ENCODE results near the gene CPNE1.

Gene CPNE1

GRCh38 chr20:35600993-35601973, 63.4 kb downstream of the CPNE1 start:
- H3K4me3 ChIP-seq (ENCODE audit: low read depth, low read length), result peak overlapping the region; percentile 35

GRCh38 chr20:35600176-35600992, 64.3 kb downstream of the CPNE1 start:
- H3K4me3 ChIP-seq (ENCODE audit: low read depth, low read length), result peak overlapping the region; percentile 35

DNA sequence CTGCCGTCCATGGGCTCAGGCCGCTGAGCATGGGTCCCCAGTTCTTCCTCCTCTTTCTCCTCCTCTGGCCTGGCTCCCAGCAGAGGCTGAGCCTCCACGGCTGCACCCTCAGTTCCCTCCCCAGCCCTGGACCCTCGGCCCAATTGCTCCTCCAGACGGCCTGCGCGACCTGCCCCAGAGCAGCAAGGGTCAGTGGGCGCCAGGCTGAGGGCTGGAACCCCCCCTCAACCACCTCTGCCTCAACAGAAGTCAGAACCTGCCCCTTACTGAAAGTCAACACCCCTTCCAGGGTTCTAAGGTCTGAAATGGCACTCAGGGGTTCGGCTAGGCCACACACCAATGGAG, 65.0 kb downstream of the CPNE1 start:
- no peak overlapping the region for H3K4me3 ChIP-seq (ENCODE audit: low read depth, low read length)

- no peak overlapping the region for H3K4me3 ChIP-seq (ENCODE audit: low read depth, low read length)
Measured at GRCh38 chr20:35598899-35599775, 65.6 kb downstream of the CPNE1 start.

GRCh38 chr20:35598476-35598875, 66.2 kb downstream of the CPNE1 start:
- no peak overlapping the region for H3K4me3 ChIP-seq (ENCODE audit: low read depth, low read length)

GRCh38 chr20:35597186-35597585, 67.5 kb downstream of the CPNE1 start:
- H3K4me3 ChIP-seq (ENCODE audit: low read depth, low read length), result no peak overlapping the region

DNA sequence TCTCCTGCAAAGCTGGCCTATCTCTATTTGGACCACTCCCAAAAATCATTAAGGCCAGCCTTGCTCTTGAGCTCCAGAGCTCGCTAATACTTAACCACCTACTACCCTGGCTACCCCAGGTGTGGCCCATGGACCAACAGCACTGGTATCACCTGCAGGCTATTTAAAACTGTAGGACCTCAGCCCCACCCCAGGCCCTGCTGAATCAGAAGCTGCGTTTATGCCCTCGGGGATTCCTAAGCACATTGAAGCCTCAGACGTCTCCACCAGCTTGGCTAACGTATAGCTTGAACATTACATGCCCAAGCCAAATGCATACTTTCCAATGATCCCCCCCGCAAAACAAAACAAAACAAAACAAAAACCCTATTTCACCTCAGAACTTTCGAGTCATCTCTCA, 68.8 kb downstream of the CPNE1 start:
- no peak overlapping the region for H3K4me3 ChIP-seq (ENCODE audit: low read depth, low read length)

DNA sequence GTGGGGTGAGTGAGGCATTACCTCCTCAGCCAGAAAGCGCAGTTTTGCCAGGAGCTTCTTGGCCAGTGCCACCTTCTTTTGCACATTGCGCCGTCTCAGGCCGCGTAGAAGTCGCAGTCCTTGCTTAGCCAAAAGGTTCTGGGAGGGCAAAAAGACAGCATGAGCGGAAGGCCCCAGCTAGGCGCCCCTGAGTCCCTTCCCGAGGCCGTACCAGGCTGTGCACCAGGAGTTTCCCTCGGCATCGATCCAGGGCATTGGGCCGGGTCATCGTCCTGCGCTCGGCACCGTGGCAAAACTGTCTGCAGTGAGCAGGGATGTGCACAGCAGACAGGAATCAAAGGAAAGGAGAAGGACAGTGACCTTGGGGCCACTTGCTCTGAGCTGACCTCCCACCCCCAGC, 69.2 kb downstream of the CPNE1 start:
- no peak overlapping the region for H3K4me3 ChIP-seq (ENCODE audit: low read depth, low read length)

DNA sequence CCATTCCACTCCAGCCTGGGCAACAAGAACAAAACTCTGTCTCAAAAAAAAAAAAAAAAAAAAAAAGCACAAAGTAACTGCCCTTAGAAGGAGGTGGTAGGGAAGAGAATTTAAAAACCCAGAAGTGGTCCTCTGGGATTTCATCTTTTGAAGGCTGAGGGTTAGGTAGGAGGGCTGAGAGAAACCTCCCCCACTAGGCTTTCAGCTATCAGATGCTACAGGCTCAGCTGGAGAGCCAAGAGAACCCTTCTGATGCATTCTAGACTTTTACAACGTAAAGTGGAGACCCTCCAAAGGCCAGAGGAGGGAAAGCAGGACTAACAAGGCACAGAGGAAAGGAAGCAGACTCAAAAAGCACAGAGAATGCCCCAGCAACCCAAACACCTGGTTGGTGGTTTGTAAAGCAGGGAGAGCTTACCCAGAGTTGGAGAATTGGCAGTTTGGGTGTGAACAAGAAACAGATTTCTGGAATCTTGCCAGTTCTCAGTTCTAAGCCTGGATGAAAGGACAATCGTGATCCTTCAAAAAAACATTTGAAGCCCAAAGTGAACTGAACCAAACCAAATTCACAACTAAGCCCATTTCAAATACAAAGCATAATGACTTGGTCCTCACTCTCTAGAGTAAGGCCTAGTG, 72.2 kb downstream of the CPNE1 start:
- no peak overlapping the region for H3K4me3 ChIP-seq (ENCODE audit: low read depth, low read length)

DNA sequence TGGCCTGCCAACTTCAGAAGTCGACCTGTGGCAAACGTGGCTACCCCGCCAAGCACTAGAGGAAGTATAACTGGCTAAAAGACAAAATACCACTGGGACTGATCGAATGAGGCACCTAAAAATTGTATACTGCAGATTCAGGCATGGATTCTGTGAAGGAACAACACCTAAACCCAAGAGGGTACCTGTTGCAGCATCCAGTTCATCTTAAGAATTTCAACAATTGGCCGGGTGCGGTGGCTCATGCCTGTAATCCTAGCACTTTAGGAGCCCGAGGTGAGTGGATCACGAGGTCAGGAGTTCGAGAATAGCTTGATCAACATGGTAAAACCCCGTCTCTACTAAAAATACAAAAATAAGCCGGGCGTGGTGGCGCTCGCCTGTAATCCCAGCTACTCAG, 76.3 kb downstream of the CPNE1 start:
- no peak overlapping the region for H3K4me3 ChIP-seq (ENCODE audit: low read depth, low read length)

GRCh38 chr20:35587436-35587835, 77.3 kb downstream of the CPNE1 start:
- no peak overlapping the region for H3K4me3 ChIP-seq (ENCODE audit: low read depth, low read length)

DNA sequence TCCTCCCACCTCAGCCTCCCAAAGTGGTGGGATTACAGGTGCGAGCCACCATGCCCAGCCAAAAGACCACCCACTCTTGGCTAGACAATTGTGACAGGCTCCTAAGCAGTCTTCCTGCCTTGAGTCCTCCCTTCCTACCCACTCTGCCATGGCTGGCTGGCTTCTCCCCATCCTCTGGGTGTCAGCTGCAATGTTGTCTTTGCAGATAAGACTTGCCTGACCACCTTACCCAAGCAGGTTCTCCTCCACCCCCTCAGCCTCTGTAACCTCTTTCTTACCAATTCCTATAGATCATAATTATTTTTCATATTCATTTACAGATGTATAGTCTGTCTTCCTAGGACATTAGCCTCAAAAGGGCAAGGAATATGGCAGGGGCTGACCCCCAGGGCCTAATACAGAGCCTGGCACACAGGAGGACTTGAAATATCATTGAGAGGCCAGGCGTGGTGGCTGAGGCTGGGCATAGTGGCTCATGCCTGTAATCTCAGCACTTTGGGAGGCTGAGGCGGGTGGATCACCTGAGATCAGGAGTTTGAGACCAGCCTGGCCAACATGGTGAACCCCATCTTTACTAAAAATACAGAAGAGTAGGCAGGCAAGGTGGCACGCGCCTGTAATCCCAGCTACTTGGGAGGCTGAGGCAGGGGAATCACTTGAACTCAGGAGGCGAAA, 77.8 kb downstream of the CPNE1 start:
- no peak overlapping the region for H3K4me3 ChIP-seq (ENCODE audit: low read depth, low read length)

- H3K4me3 ChIP-seq (ENCODE audit: low read depth, low read length), result no peak overlapping the region
Measured at GRCh38 chr20:35583636-35584560, 80.8 kb downstream of the CPNE1 start.

GRCh38 chr20:35582741-35583404, 81.8 kb downstream of the CPNE1 start:
- H3K4me3 ChIP-seq (ENCODE audit: low read depth, low read length), result no peak overlapping the region

GRCh38 chr20:35582131-35582530, 82.6 kb downstream of the CPNE1 start:
- no peak overlapping the region for H3K4me3 ChIP-seq (ENCODE audit: low read depth, low read length)

GRCh38 chr20:35579196-35579595, 85.5 kb downstream of the CPNE1 start:
- no peak overlapping the region for H3K4me3 ChIP-seq (ENCODE audit: low read depth, low read length)

- no peak overlapping the region for H3K4me3 ChIP-seq (ENCODE audit: low read depth, low read length)
Measured at GRCh38 chr20:35578469-35578868, 86.2 kb downstream of the CPNE1 start.

GRCh38 chr20:35576816-35577215, 87.9 kb downstream of the CPNE1 start:
- H3K4me3 ChIP-seq (ENCODE audit: low read depth, low read length), result no peak overlapping the region

All from iPS-11a (cell line).